ENCODE results near the gene PTPN2. TPM values are rescaled to one million over a fixed set of nuclear protein-coding genes. Genes with fewer than 3 reads are reported as not detected.

PTPN2 gene
- total and polyA plus RNA-seq, 12 donors = 13.1 to 60.4 (median 31.2) TPM

DNA sequence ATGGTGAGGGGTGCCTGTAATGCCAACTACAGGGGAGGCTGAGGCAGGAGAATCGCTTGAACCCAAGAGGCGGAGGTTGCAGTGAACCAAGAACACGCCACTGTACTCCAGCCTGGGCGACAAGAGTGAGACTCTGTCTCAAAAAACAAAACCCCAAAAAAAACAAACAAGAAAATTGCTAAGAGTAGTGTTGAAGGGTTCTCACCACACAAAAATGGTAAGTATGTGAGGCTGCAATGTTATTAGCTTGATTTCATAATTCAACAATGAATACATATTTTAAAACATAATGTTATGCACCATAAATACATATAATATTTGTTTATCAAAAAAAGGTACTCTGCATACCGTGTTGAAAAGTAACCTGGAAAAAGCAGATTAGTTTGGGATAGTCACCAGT is 135.4 kb downstream of the PTPN2 start:
- Histone ChIP-seq H3K9me3 (replicated peaks in 1 of 3) (no peaks in the 10 kb centered on the region), H3K4me1 (replicated peaks in 1 of 2) (peaks cover 0 to 7% of the 10 kb centered on the region in 2 donors), H3K27me3 (no peaks in the 10 kb centered on the region), H3K27ac (no peak overlapping the region), H3K4me3 (no peak overlapping the region), H3K36me3 (replicated peaks in 1 of 2) (no peaks in the 10 kb centered on the region)
- 86 to 94% (median 88%) methylated on average over 5 of the region's 5 CpGs for WGBS, 4 donors
- DNase-seq = no peak
- TF ChIP-seq POLR2A (IDR thresholded peaks at IDR 0.05) = no peak
- TF ChIP-seq, protein P1, sequence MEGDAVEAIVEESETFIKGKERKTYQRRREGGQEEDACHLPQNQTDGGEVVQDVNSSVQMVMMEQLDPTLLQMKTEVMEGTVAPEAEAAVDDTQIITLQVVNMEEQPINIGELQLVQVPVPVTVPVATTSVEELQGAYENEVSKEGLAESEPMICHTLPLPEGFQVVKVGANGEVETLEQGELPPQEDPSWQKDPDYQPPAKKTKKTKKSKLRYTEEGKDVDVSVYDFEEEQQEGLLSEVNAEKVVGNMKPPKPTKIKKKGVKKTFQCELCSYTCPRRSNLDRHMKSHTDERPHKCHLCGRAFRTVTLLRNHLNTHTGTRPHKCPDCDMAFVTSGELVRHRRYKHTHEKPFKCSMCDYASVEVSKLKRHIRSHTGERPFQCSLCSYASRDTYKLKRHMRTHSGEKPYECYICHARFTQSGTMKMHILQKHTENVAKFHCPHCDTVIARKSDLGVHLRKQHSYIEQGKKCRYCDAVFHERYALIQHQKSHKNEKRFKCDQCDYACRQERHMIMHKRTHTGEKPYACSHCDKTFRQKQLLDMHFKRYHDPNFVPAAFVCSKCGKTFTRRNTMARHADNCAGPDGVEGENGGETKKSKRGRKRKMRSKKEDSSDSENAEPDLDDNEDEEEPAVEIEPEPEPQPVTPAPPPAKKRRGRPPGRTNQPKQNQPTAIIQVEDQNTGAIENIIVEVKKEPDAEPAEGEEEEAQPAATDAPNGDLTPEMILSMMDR (IDR thresholded peaks at IDR 0.05) = no peak
- intact Hi-C loops (cut with DNase I) = loop anchor here in 1 of 2 donors (10.0 kb wide), 1 partner anchor 146 kb away; no protein-coding TSS in a partner anchor

GRCh38 chr18:12747530-12748315 is 136.3 kb downstream of the PTPN2 start:
- Histone ChIP-seq H3K27ac (no peak overlapping the region), H3K9me3 (replicated peaks in 1 of 3) (no peaks in the 10 kb centered on the region), H3K27me3 (no peaks in the 10 kb centered on the region), H3K4me1 (replicated peaks in 1 of 2) (peaks cover 0 to 7% of the 10 kb centered on the region in 2 donors), H3K4me3 (no peak overlapping the region), H3K36me3 (replicated peaks in 1 of 2) (no peaks in the 10 kb centered on the region)
- WGBS, 4 donors = 90 to 92% (median 90%) methylated on average over 8 of the region's 8 CpGs
- TF ChIP-seq POLR2A (IDR thresholded peaks at IDR 0.05) = no peak
- TF ChIP-seq, protein P1 (IDR thresholded peaks at IDR 0.05) = no peak
- intact Hi-C loops (cut with DNase I) = loop anchor here in 1 of 2 donors (10.0 kb wide), 1 partner anchor 147 kb away; no protein-coding TSS in a partner anchor
- DNase-seq = no peak

GRCh38 chr18:12745095-12745795 is 138.8 kb downstream of the PTPN2 start:
- Histone ChIP-seq H3K9me3 (replicated peaks in 1 of 3) (no peaks in the 10 kb centered on the region), H3K4me1 (replicated peaks in 1 of 2) (peaks cover 0 to 4% of the 10 kb centered on the region in 2 donors), H3K27me3 (no peaks in the 10 kb centered on the region), H3K36me3 (replicated peaks in 1 of 2) (no peaks in the 10 kb centered on the region), H3K27ac (no peak overlapping the region), H3K4me3 (no peak overlapping the region)
- no peak for DNase-seq
- 86 to 93% (median 90%) methylated on average over 7 of the region's 7 CpGs for WGBS, 4 donors
- intact Hi-C loops (cut with DNase I) = loop anchor here in 1 of 2 donors (10.0 kb wide), 1 partner anchor 150 kb away; no protein-coding TSS in a partner anchor
- no peak for TF ChIP-seq POLR2A (IDR thresholded peaks at IDR 0.05)
- TF ChIP-seq, protein P1 (IDR thresholded peaks at IDR 0.05) = no peak

GRCh38 chr18:12744103-12744502 is 139.9 kb downstream of the PTPN2 start:
- H3K27ac ChIP-seq = no peak overlapping the region
- intact Hi-C loops (cut with DNase I) = loop anchor here (5.0 to 10.0 kb wide), 3 partner anchors 151 to 188 kb away; no protein-coding TSS in a partner anchor
- H3K36me3 ChIP-seq (replicated peaks in 1 of 2) = no peaks in the 10 kb centered on the region
- TF ChIP-seq, protein P1 (IDR thresholded peaks at IDR 0.05) = peak; percentile 30 to 80 (median 64)
- no peak for TF ChIP-seq POLR2A (IDR thresholded peaks at IDR 0.05)
- H3K9me3 ChIP-seq (replicated peaks in 1 of 3) = no peaks in the 10 kb centered on the region
- no peaks in the 10 kb centered on the region for H3K4me1 ChIP-seq (replicated peaks in 1 of 2)
- H3K4me3 ChIP-seq = no peak overlapping the region
- peak in 2 of 7 donors; percentile 17 to 29 for DNase-seq
- 0 to 3% (median 0%) methylated on average over 2 of the region's 2 CpGs for WGBS, 4 donors
- H3K27me3 ChIP-seq = no peaks in the 10 kb centered on the region
